NOMO-1 treated with dmso at 0.1 percent for 144 hours (cell line): ENCODE results near the gene GJD3.

Experiments used
- DNase-seq: peaks from one replicate; lab custom pipeline; 2025; ENCODE audit not compliant: unreplicated experiment; lab: John Stamatoyannopoulos, UW

Gene GJD3

DNA sequence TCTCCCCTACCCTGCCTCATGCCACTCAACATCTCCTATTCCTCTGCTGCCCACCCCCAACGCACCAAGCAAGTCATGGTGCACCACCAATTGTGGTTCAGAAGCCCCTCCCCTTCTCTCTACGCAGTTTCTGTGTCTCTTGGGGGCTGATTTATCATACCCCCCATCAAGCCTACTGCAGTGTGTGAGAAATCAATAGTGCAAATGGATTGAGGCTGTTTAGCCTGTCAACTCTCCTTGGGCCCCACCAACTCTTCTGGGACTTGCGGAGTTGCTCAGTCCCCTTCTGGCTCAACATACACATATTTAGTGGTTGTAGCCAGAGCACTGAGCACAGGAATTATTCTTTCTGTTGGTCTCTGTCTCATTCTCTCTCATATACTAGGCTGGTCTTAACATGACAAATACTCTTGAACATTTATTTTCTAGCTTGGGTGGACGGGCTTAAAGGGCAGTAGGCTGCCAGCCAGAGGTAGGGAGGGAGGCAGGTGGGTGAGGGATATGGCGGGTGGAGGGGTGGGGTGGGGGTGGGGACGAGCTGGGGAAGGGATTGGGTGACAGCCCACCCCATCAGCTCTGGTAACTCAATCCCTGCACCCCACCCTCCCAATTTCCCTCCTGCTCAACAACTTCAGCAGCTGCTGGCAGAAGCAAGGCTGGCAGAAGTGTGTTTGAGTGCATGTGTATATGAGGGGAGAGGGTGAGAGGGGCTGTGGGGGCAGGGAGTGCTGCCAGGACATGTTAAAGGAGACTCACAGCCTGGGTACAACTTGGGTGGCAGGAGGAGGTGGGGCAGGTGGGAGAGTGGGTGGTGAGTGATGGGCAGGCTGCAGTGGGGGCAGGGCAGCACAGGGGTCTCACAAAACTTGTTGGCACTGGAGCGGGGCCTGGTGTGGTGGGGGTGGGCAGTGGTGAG, 50.6 kb downstream of the GJD3 start:
- DNase-seq: no peak
